Spleen (tissue), 7 donors: ENCODE results near the gene PRKCH.

Experiments
- CTCF ChIP-seq, 11 experiments: fragments of 200-600 bp in 7 of 11; fragments of 450-650 bp in 4 of 11; sonication (generic) in 4 of 11; IDR thresholded peaks in 8 of 11; conservative IDR thresholded peaks in 3 of 11; 1 replicate in 7 of 11; 2 replicates in 4 of 11; pipeline versions ENCODE4 v1.4.0 to v1.8.0; 2016 to 2021; ENCODE audit warnings: antibody characterized with exemption in 11 of 11, inconsistent platforms in 4 of 11, mild to moderate bottlenecking in 1 of 11
- POLR2A ChIP-seq, 3 donors: fragments of 450-650 bp; IDR thresholded peaks; one replicate each; pipeline ENCODE4 v1.5.1; 2017; ENCODE audit warnings: antibody characterized with exemption in 3 of 3, mild to moderate bottlenecking in 1 of 3
- donor health status: DM: no; HTN: no; CAD: no; lungs with moderate emphysema.
- donor health status: DM: no; HTN: no; CAD: no.
- donor health status: DM: no; HTN: no; CAD: no.

- no peak for TF ChIP-seq CTCF (IDR thresholded peaks at IDR 0.05 in 8 of 11, conservative IDR thresholded peaks at IDR 0.05 in 3 of 11)
- TF ChIP-seq POLR2A (IDR thresholded peaks at IDR 0.05), result no peak
Measured at GRCh38 chr14:61563162-61563511, 241.8 kb downstream of the PRKCH start.
